GM18517 (cell line): ENCODE results near the gene PDIA3.
"Not testable (repeated sequence)": the region's sequence is repeated elsewhere in the genome, so short reads cannot be mapped to it uniquely, and the experiment has no call there.

ENCODE experiments used
- ATAC-seq: cut with Tn5 transposase; IDR thresholded peaks from one replicate; pipeline ENCODE4 v1.9.1; 2021; ENCODE audit warnings: mild to moderate bottlenecking, moderate library complexity; ENCODE audit not compliant: unreplicated experiment

Gene PDIA3

DNA sequence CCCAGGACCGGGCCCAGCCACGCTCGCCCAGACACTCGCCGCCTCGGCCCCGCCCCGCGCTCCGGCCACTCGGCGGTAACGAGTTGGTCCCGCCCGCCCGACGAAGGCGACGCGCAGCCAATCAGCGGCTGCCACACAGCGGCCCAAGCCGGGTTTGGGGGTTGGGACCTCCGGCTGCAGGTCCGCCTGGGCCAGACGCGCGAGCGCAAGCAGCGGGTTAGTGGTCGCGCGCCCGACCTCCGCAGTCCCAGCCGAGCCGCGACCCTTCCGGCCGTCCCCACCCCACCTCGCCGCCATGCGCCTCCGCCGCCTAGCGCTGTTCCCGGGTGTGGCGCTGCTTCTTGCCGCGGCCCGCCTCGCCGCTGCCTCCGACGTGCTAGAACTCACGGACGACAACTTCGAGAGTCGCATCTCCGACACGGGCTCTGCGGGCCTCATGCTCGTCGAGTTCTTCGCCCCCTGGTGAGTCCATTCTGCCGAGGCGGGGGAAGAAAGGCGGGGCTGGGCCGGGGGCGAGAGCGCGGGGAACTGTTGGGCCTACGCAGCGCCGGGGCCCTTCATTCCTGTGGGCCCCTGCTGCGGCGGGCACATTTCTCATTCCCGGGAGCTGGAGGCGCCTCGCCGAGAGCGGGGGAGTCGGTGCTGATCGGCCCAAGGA lies at the start of gene PDIA3:
PDIA3 (plus strand) TSS at position 194 of the 658 bp plus-strand sequence; CDS start at position 296, 102 bp downstream.
- ATAC-seq, result peak; percentile 51

DNA sequence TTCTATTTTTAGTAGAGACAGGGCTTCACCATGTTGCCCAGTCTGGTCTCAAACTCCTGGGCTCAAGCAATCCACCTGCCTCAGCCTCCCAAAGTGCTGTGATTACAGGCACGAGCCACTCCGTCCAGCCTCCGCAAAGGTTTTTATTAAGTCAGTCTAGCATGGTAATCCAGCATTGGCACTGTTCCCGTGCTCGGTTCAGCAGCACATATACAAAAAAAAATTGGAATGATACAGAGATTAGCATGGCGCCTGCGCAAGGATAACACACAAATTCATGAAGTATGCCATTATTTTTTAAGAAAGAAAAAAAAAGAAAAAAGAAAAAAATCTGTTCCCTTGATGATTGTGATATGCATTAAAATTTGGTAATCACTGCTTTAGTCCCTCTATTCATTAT lies 44.1 kb upstream of the PDIA3 start:
- ATAC-seq, result no peak

DNA sequence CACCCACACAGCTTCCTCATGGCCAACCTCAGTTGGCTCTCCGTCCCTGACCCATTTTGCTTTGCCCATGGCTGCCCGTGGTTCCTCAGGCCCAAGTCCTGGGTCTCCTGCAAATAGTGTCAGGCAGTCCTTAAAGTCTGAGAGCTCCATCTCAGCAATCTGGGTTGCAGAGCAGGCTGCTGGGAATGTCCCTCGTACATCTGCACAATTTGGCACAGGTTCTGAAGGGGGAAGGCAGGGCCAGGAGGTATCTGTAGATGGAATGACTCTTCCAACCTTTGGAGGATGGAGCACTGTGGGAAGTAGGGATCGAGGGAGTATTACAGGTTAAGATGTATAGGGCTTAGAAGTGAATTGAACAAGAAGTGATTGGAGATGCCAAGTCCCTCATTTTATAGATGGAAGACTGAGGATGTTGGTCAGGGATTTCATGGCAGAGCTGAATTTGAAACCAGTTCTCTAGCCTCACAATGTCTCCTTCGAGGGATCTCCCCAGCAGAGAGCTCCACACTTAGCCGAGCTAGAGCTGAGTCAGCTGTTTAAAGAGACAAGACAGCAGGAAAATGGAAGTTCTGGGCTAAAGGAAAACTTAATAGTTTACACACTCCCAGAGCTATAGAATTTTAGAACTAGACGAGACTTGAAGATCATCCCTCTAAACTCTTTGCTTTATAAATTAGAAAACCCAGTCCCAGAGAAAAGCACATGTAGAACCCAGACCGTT lies 43.4 kb upstream of the PDIA3 start:
- ATAC-seq, result no peak

DNA sequence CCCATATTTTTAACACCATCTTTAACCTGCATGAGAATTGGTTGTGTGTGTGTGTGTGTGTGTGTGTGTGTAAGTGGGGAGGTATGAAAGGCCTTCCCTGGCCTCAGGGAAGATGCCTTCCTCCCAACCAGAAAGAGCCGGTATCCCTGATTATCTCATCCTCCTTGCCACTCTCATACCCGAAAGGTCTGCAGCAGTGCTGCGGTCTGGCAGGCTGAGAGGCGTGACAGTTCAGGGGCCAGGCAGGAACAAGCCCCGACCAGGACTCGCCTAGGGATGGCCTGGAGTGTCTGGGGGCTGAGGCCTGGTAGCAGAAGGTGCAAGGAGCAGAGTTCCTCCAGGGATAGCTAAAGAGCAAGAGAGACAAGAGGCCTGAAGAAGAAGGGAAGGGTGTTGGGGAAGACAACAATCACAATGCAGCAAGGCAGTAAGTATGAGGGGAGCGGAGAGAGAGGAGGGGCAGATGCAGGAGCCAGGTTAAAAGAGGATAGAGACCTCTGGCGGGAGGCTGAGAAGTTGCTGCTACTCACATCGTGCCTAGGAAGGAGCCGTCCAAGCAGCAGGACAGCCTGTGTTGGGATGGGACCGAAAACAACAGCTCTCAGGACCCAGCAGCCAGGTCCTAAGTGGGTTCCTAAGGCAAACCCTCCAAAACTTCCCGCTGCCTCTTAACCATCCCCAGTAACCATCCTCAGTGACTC lies 35.7 kb upstream of the PDIA3 start:
- ATAC-seq, result not testable (repeated sequence)

DNA sequence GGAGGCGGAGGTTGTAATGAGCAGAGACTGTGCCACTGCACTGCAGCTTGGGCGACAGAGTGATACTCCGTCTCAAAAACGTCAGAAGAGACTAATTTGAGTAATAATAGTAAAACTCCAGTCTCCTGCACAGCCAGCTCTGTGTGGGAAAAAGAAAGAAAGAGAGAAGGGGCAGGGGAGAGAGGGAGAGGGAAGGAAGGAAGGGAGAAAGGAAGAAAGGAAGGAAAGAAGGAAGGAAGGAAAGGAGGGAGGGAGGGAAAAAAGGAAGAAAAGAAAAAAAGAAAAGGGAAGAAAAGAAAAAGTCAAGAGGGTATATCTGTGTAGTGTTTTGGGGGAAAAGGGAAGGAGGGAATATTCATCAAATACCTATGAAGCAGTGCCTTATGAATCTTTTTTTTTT lies 23.1 kb upstream of the PDIA3 start:
- ATAC-seq, result no peak

DNA sequence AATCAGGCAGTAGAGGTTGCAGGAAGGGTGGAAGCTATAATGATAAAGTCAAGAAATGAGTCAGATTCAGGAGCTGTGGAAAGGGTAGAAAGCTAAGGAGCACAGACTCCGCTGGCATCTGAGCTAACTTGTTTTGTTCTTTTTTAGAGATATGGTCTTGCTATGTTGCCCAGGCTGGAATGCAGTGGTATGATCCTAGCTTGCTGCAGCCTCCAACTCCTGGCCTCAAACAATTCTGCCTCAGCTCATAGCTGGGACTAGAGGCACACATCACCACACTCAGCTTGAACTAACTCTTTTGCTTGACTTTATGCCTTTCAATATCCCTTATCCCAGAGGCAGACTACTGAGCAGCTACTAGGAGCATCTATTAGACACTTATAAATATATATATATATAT lies 19.9 kb upstream of the PDIA3 start:
- not testable (repeated sequence) for ATAC-seq

DNA sequence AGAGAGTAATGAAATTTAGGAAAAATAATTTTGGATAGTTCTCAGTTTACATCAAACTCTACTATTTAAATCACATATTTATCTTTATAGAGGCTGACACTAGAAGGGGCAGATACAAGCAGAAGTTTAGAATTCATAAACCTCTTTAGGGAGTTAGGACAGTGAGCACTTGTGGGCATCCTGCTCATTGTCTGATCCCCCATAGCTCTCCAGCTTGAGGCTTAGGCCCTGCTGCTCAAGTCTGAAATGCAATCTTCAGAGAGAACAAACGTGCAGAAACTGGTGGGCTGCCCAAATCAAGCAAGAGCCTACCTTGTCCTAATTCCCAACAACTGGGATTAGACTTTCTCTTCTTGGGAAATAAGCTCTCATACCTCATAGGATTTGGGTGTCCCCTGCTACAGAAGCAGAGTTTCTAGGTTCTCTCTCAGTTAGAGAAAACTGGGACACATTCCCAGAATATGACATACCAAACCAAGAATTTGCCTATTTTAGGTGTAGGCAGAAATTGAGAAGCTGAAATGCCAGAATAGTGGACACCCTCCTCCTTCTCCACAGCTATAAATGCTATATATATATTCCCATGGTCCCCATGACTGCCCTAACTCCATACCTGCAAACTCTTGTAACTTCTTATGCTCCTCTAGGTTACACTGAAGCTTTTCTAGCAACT lies 18.0 kb upstream of the PDIA3 start:
- not testable (repeated sequence) for ATAC-seq

DNA sequence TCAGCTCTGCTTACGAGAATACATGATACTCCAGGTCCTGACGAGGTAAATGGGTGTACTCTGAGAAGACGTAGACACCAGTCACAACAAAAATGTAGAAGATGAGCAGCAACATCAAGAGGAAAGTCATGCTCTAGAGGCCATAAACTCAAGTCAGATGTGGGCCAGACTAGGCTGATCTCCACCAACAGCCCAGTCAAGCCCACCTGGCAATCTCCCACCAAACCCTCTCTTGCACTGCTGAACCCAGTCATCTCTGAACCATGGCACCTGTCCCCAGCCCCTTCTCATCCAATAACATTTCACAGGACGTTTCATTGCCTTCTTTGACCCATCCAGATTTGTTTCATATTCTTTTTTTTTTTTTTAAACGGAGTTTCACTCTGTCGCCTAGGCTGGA lies 10.8 kb upstream of the PDIA3 start:
- ATAC-seq, result peak; percentile 27

DNA sequence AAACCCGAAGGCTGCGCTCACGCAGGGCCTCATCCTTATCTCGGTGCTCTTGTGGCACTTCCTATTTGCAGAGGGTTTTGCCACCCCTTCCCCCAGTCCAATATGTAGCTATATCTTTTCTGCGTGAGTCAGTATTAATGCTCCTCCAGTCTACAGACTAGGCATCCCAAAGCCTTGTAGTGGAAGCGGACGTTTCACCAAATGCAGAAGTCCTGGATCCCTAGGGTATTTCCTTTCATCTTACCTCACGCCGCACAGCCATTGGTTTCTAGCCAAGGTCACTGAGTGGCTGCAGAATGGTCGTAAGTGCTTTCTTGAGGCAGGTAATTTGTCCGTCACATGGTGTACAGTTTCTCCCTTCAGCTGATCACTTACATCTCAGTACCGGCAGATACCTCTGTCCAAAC lies 668 bp downstream of the PDIA3 start:
- not testable (repeated sequence) for ATAC-seq

DNA sequence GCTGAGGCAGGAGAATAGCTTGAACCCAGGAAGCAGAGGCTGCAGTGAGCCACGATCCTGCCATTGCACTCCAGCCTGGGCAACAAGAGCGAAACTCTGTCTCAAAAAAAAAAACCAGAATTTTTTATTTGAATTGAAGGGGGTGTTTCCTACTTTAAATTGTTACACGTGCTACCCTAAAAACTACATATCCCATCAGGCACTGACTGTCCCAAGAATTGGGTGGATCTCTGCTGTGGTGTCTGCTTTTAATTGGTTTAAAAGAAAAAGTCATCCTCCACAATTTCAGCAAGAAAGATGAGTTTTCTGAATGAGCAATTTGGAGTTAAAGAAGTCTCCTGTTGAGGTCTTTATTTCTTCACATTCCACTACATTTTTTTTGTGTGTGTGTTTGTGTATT lies 2.1 kb downstream of the PDIA3 start:
- no peak for ATAC-seq

DNA sequence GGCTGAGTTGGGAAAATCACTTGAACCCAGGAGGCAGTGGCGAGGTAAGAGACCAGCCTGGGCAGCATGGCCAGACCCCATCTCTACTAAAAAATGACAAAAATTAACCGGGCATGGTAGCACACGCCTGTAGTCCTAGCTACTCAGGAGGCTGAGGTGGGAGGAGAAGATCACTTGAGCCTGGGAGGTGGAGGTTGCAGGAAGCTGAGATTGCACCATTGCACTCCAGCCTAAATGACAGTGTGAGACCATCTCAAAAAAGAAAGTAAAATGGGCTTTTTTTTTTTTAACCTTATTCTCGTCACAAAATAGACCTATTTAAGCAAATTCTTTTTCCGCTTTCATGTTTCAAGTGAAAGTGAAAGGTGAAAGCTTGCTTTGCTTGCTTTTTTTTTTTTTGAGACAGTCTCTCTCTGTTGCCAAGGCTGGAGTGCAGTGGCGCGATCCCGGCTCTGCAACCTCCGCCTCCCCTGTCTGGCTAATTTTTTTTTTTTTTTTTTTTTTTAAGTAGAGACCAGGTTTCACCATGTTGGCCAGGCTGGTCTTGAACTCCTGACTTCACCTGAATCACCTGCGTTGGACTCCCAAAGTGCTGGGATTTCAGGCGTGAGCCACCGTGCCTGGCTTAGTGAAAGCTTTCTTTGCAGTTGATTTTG lies 3.6 kb downstream of the PDIA3 start:
- ATAC-seq, result peak; percentile 66

DNA sequence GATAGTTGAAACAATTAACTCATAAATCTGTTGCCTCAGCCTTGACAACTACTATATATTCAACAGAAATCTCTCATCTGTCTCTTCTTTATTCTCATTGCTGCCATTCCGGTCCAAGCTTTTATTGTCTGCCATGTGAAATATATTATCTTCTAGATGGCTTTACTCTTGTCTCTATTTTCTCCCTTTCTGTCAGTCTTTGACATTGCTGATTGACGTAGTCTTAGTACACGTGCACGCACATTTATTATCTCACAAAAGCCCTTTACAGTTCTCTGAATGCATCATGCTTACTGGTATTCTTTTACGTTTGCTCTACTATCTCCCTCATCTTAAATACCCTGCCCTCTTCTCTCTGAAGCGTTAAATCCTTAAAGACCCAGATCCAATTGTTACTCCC lies 5.6 kb downstream of the PDIA3 start:
- ATAC-seq, result no peak

DNA sequence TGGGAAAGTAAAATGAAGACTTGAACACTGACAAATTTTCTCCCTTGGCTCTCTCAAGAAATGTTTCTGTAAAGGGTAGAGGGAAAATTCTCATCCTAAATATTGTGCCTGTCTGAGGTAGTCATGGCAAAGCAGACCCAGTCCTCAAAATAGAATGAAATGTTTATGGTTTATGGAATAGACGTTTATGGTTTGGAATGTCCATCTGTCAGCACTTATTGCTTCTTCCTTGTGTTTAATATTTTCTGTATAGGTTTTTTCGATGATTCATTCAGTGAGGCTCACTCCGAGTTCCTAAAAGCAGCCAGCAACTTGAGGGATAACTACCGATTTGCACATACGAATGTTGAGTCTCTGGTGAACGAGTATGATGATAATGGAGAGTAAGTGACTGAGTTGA lies 16.6 kb downstream of the PDIA3 start:
- no peak for ATAC-seq

DNA sequence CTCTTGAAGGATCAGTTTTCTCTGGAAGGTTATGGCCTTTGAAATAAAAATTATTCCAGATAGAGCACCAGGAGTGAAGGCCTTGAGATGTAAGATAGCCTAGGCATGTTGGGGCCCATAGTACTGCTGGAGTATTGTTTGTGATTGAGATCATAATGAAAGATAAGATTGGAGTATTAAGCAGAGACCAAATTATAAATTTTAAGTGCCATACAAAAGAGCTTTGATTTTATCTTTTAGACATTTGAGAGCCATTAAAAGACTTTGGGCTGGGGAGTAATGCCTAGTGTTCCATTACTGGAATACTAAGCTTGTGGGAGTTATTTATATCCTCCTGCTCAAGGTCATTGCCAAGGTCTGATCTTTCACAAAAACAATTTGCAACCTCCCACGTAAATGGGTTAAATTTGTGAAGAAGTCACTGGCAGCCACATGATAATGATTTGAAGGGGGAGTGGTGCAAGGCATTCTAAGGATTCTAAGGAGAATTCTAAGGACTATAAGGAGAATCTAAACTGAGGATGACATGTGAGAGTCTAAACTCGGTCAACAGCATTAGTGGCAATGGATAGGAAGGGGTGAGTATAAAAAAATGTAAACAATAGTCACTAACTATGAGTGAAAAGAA lies 17.7 kb downstream of the PDIA3 start:
- ATAC-seq, result no peak

DNA sequence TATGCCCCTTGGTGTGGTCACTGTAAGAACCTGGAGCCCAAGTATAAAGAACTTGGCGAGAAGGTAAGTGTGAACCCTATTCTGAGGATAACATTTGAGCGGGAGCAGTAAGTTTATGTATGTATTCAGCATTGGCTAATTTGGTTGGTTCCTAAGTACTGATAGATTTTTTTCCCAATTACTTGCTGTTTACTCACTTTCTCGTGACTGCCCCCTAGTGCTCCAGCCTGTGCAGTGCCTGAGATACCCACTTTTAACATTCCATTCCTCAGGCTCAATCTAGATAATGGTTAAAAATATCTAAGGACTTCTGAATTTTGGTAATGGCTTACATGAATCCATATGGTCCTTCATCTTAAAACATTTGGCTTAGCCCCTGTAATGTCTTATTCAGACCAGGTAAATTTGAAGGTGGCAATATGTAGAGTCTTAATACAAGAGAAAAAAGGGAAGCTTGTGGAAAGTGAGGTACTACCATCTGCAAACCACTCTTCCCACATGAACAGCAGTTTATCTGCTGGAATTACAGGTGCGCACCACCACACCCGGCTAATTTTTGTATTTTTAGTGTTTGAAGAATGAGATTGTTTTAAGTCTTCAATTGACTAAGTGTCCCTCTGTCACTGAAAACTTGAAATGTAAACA lies 23.5 kb downstream of the PDIA3 start:
- no peak for ATAC-seq

DNA sequence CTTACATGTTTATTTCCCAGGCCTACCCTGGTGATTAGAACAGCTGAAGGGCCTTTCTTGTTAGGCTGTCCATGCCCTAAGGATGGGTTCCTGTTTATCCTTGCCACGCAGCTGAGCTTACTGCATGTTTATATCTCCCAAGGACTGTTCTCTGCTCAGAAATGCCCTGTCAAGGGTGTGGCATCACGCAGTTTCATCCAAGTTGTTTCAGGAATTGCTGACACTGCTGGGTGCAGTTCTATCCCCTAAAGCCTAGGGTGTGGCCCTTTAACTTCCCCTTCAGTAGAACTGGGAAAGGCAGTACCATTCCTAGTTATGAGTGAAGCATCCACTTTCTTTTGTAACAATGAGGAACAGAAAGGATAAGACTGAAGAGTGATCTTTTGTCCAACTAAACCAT lies 25.6 kb downstream of the PDIA3 start:
- no peak for ATAC-seq

DNA sequence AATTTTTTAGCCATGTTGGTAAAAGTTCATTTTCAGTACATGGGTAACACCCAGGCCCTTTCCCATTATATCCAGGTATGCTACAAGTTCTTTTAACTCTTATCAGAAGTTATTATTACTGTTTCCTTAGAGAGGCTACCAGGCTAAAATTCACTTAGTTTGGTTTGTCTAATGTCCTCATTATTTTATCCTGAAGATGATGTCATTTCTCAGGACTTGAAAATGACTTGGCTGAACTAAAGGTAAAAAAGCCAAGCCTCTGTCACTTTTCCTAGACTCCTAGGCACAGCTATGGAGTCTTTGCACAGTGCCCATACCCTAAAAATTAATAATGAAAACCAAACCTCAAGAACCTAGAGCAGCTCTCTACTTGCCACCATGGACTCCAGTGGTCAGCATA lies 26.4 kb downstream of the PDIA3 start:
- no peak for ATAC-seq

DNA sequence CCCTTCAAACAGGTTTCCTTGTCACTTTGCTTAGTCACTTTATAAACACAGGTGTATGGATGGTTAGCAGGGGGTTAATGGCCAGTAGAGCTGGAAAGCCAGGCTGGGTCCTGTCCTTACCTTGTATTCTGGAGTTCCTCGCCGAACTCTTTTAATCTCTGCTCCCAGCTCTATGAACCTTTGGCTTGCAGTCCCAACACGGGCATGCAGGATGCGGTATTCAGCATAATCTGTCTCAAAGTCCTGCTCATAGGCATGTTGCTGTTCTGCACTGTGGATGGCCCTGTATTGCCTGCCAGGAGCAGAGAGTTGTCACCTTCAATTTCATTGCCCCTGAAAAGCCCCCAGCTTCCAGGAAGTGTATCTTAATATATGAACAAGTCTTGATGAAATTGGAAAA lies 27.8 kb downstream of the PDIA3 start:
- no peak for ATAC-seq

DNA sequence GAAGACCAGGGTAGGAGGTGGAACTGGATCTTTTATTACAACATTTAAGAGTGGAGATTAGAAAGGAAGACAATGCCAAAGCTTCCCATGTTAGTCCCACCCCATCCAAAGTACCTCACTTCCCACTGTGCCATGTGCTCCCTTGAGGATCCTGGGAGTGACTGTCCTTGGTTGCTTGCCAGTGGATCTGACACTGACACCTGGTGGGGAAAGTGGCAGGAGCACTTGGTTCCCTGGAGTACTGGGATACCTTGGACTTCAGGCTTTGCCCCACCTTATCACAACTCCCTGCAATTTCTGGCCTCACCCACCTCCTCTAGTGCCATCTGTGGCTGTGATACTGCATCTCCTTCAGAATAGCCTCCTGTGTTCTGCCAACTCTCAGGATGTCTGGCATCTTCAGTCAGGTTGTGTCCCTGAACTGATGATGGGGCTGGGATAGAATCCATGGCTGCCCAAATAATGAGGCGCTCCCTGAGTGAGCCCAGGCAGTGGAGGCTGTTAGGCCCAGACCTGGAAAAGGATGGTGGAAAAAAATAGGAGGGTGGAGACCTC lies 29.2 kb downstream of the PDIA3 start:
- no peak for ATAC-seq
